HG02610 (cell line): ENCODE measurements around the gene GON4L.
A peak's percentile ranks its signal among the peaks of the same experiment; 100 is the strongest.
"Not testable (repeated sequence)": the region's sequence is repeated elsewhere in the genome, so short reads cannot be mapped to it uniquely, and the experiment has no call there.

ENCODE experiments used
- ATAC-seq: cut with Tn5 transposase; IDR thresholded peaks from one replicate; pipeline ENCODE4 v1.9.1; 2021; ENCODE audit warnings: mild to moderate bottlenecking, moderate library complexity; ENCODE audit not compliant: unreplicated experiment

Gene GON4L

GRCh38 chr1:155760751-155761475, 96.1 kb downstream of the GON4L start:
- no peak for ATAC-seq

- ATAC-seq: no peak
Measured at GRCh38 chr1:155759966-155760630, 96.9 kb downstream of the GON4L start.

- ATAC-seq: not testable (repeated sequence)
Measured at GRCh38 chr1:155759017-155759416, 98.0 kb downstream of the GON4L start.

GRCh38 chr1:155748141-155748540, 108.9 kb downstream of the GON4L start:
- not testable (repeated sequence) for ATAC-seq

GRCh38 chr1:155747586-155747985, 109.4 kb downstream of the GON4L start:
- ATAC-seq: not testable (repeated sequence)

- ATAC-seq: peak; percentile 94
Measured at GRCh38 chr1:155745284-155746228, 111.5 kb downstream of the GON4L start.

GRCh38 chr1:155744711-155745283, 112.2 kb downstream of the GON4L start:
- no peak for ATAC-seq

- ATAC-seq: no peak
Measured at GRCh38 chr1:155741908-155742307, 115.1 kb downstream of the GON4L start.

GRCh38 chr1:155740995-155741394, 116.0 kb downstream of the GON4L start:
- no peak for ATAC-seq

GRCh38 chr1:155729031-155729898, 127.7 kb downstream of the GON4L start:
- ATAC-seq: no peak

- ATAC-seq: no peak
Measured at GRCh38 chr1:155725142-155725541, 131.9 kb downstream of the GON4L start.

GRCh38 chr1:155719703-155720102, 137.3 kb downstream of the GON4L start:
- ATAC-seq: no peak

- not testable (repeated sequence) for ATAC-seq
Measured at GRCh38 chr1:155718524-155719115, 138.4 kb downstream of the GON4L start.

- peak; percentile 87 for ATAC-seq
Measured at GRCh38 chr1:155717041-155717440, 140.0 kb downstream of the GON4L start.

- ATAC-seq: no peak
Measured at GRCh38 chr1:155715777-155716176, 141.2 kb downstream of the GON4L start.

GRCh38 chr1:155715056-155715455, 142.0 kb downstream of the GON4L start:
- not testable (repeated sequence) for ATAC-seq

- no peak for ATAC-seq
Measured at GRCh38 chr1:155713075-155713474, 143.9 kb downstream of the GON4L start.

GRCh38 chr1:155712636-155713035, 144.4 kb downstream of the GON4L start:
- not testable (repeated sequence) for ATAC-seq

- ATAC-seq: not testable (repeated sequence)
Measured at GRCh38 chr1:155711457-155711856, 145.6 kb downstream of the GON4L start.

GRCh38 chr1:155709391-155709790, 147.6 kb downstream of the GON4L start:
- ATAC-seq: no peak
